ENCODE results near the gene TMEM17. TPM values are rescaled to one million over a fixed set of nuclear protein-coding genes. Genes with fewer than 3 reads are reported as not detected.

TMEM17 gene
- polyA plus RNA-seq, 1 of the 3 experiments (the other 2 are of a cell fraction), result 5.5 TPM

DNA sequence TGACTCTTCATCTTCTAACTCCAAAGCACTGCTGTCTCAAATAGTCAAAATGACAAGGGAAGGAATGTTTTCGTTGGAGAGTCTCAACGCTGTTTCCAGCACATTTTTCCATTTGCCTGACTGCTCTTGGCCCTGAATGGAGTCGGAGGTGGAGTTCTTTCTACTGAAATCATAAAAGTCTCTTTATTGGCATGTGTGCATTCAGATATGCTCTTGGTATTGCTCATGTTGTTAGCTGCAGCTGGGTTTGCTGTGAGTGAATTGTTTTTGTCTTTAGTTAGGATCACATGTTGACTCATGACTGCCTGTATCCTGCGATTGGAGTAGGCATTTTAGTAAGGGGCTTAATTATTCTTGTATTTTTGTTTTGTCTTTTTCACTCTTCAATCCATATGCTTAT, 16.8 kb downstream of the TMEM17 start:
- no peak for DNase-seq
- Histone ChIP-seq H3K9me3 (no peaks in the 10 kb centered on the region), H3F3A (replicated peaks; ENCODE audit: insufficient read depth) (peaks cover 3% of the 10 kb centered on the region), H3K27me3 (ENCODE audit: insufficient read depth) (no peaks in the 10 kb centered on the region), H2AFZ (ENCODE audit: low read depth) (no peak overlapping the region), H3K9ac (no peak overlapping the region), H4K20me1 (ENCODE audit: insufficient read depth) (no peaks in the 10 kb centered on the region), H3K9me2 (no peaks in the 10 kb centered on the region), H3K79me2 (ENCODE audit: insufficient read depth) (no peaks in the 10 kb centered on the region), H3K27ac (ENCODE audit: low read depth in 2 of 2, low read length in 1 of 2) (peak overlapping the region; percentile 17 to 58; a peak in 3 of 4 replicates), H3K36me3 (replicated peaks in 1 of 2; ENCODE audit: control insufficient read depth in 1 of 2, insufficient read depth in 2 of 2, low read length in 1 of 2) (no peaks in the 10 kb centered on the region), H3K4me2 (peak overlapping the region; percentile 34; the same call in 1 of the 2 replicates), H3K4me1 (ENCODE audit: control insufficient read depth in 1 of 2, insufficient read depth in 2 of 2, low read depth in 1 of 2, low read length in 1 of 2) (peaks cover 7 to 14% of the 10 kb centered on the region in 2 experiments; a peak in 2 of 4 replicates), H3K4me3 (ENCODE audit: low read depth in 2 of 2, low read length in 1 of 2) (no peak overlapping the region)
- ChIA-PET CTCF (interaction anchor here (0.8 kb wide), 1 partner anchor 33 kb away, joined by 3 read pairs; no protein-coding TSS in a partner anchor), POLR2A (no interaction called here)
- WGBS (ENCODE audit: low lambda C conversion rate), result 57% methylated on average over 4 of the region's 4 CpGs
- TF ChIP-seq, protein P1, sequence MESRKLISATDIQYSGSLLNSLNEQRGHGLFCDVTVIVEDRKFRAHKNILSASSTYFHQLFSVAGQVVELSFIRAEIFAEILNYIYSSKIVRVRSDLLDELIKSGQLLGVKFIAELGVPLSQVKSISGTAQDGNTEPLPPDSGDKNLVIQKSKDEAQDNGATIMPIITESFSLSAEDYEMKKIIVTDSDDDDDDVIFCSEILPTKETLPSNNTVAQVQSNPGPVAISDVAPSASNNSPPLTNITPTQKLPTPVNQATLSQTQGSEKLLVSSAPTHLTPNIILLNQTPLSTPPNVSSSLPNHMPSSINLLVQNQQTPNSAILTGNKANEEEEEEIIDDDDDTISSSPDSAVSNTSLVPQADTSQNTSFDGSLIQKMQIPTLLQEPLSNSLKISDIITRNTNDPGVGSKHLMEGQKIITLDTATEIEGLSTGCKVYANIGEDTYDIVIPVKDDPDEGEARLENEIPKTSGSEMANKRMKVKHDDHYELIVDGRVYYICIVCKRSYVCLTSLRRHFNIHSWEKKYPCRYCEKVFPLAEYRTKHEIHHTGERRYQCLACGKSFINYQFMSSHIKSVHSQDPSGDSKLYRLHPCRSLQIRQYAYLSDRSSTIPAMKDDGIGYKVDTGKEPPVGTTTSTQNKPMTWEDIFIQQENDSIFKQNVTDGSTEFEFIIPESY (IDR thresholded peaks at IDR 0.05; ENCODE audit: borderline replicate concordance, low read depth), result no peak
- peak; percentile 7; the same call in 1 of the 2 replicates for TF ChIP-seq FOSL2 (IDR thresholded peaks at IDR 0.05; ENCODE audit: borderline replicate concordance, low read depth)
- TF ChIP-seq, protein P2, sequence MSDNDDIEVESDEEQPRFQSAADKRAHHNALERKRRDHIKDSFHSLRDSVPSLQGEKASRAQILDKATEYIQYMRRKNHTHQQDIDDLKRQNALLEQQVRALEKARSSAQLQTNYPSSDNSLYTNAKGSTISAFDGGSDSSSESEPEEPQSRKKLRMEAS (IDR thresholded peaks at IDR 0.05; ENCODE audit: low read depth), result no peak
- TF ChIP-seq TCF12 (IDR thresholded peaks at IDR 0.05), result peak; percentile 40; the same call in 1 of the 2 replicates
- TF ChIP-seq FOXM1 (IDR thresholded peaks at IDR 0.05; ENCODE audit: low read depth), result no peak

DNA sequence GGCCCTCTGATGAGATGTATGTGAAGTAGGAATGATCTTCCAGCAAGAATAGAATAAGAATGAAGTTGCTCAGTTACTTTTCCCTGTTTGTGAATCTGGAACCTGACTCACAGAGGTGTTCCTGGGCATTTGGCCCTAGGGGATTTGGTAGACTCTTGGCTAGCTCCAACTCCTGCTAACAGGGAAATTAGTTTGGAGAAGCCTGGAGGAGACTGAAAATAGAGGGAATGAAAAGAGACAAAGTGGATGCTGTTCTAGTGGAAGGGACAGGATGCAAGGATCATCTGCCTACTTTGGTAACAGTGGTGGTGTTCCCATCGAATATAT, 19.6 kb downstream of the TMEM17 start:
- Histone ChIP-seq H3K4me2 (no peak overlapping the region), H3F3A (replicated peaks; ENCODE audit: insufficient read depth) (peaks cover 3% of the 10 kb centered on the region), H2AFZ (ENCODE audit: low read depth) (no peak overlapping the region), H3K9me3 (no peaks in the 10 kb centered on the region), H3K27me3 (ENCODE audit: insufficient read depth) (no peaks in the 10 kb centered on the region), H3K9me2 (no peaks in the 10 kb centered on the region), H3K36me3 (replicated peaks in 1 of 2; ENCODE audit: control insufficient read depth in 1 of 2, insufficient read depth in 2 of 2, low read length in 1 of 2) (no peaks in the 10 kb centered on the region), H3K79me2 (ENCODE audit: insufficient read depth) (no peaks in the 10 kb centered on the region), H3K9ac (no peak overlapping the region), H3K4me3 (ENCODE audit: low read depth in 2 of 2, low read length in 1 of 2) (no peak overlapping the region), H4K20me1 (ENCODE audit: insufficient read depth) (no peaks in the 10 kb centered on the region), H3K27ac (ENCODE audit: low read depth in 2 of 2, low read length in 1 of 2) (peak overlapping the region; percentile 3 to 80; a peak in 2 of 4 replicates), H3K4me1 (ENCODE audit: control insufficient read depth in 1 of 2, insufficient read depth in 2 of 2, low read depth in 1 of 2, low read length in 1 of 2) (peaks cover 7 to 14% of the 10 kb centered on the region in 2 experiments; a peak in 2 of 4 replicates)
- no peak for DNase-seq
- POLR2A ChIA-PET, result no interaction called here
- WGBS (ENCODE audit: low lambda C conversion rate), result 58% methylated on average over 1 of the region's 1 CpG
- CTCF ChIA-PET, result interaction anchor here (1.2 to 1.9 kb wide), 3 partner anchors 29 to 44 kb away, joined by 3 to 5 read pairs (median 4); no protein-coding TSS in a partner anchor
- TF ChIP-seq RAD21 (IDR thresholded peaks at IDR 0.05; ENCODE audit: low read length) (no peak), EP300 (IDR thresholded peaks at IDR 0.05; ENCODE audit: borderline replicate concordance in 1 of 2, low read depth in 1 of 2, low read length in 1 of 2) (no peak), FOXM1 (IDR thresholded peaks at IDR 0.05; ENCODE audit: low read depth) (no peak), FOXJ3 (CRISPR knock-in tag; IDR thresholded peaks at IDR 0.05) (no peak), NFIC (IDR thresholded peaks at IDR 0.05; ENCODE audit: borderline replicate concordance) (no peak), GATA2 (CRISPR knock-in tag; IDR thresholded peaks at IDR 0.05) (no peak), EZH2phosphoT487 (IDR thresholded peaks at IDR 0.05; ENCODE audit: borderline replicate concordance, low read depth) (no peak), MEF2A (IDR thresholded peaks at IDR 0.05; ENCODE audit: borderline replicate concordance, low read depth) (no peak), TCF12 (IDR thresholded peaks at IDR 0.05) (no peak), ELF1 (IDR thresholded peaks at IDR 0.05) (no peak), SIN3A (IDR thresholded peaks at IDR 0.05; ENCODE audit: borderline replicate concordance, low read depth, low read length) (no peak)
- TF ChIP-seq, protein P3, sequence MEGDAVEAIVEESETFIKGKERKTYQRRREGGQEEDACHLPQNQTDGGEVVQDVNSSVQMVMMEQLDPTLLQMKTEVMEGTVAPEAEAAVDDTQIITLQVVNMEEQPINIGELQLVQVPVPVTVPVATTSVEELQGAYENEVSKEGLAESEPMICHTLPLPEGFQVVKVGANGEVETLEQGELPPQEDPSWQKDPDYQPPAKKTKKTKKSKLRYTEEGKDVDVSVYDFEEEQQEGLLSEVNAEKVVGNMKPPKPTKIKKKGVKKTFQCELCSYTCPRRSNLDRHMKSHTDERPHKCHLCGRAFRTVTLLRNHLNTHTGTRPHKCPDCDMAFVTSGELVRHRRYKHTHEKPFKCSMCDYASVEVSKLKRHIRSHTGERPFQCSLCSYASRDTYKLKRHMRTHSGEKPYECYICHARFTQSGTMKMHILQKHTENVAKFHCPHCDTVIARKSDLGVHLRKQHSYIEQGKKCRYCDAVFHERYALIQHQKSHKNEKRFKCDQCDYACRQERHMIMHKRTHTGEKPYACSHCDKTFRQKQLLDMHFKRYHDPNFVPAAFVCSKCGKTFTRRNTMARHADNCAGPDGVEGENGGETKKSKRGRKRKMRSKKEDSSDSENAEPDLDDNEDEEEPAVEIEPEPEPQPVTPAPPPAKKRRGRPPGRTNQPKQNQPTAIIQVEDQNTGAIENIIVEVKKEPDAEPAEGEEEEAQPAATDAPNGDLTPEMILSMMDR (IDR thresholded peaks at IDR 0.05), result no peak
- TF ChIP-seq, protein P4, sequence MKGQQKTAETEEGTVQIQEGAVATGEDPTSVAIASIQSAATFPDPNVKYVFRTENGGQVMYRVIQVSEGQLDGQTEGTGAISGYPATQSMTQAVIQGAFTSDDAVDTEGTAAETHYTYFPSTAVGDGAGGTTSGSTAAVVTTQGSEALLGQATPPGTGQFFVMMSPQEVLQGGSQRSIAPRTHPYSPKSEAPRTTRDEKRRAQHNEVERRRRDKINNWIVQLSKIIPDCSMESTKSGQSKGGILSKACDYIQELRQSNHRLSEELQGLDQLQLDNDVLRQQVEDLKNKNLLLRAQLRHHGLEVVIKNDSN (IDR thresholded peaks at IDR 0.05; ENCODE audit: borderline replicate concordance, low read depth), result no peak
- TF ChIP-seq, protein P5, sequence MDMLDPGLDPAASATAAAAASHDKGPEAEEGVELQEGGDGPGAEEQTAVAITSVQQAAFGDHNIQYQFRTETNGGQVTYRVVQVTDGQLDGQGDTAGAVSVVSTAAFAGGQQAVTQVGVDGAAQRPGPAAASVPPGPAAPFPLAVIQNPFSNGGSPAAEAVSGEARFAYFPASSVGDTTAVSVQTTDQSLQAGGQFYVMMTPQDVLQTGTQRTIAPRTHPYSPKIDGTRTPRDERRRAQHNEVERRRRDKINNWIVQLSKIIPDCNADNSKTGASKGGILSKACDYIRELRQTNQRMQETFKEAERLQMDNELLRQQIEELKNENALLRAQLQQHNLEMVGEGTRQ (IDR thresholded peaks at IDR 0.05; ENCODE audit: borderline replicate concordance, low read depth, low read length), result no peak
- TF ChIP-seq, protein P6, sequence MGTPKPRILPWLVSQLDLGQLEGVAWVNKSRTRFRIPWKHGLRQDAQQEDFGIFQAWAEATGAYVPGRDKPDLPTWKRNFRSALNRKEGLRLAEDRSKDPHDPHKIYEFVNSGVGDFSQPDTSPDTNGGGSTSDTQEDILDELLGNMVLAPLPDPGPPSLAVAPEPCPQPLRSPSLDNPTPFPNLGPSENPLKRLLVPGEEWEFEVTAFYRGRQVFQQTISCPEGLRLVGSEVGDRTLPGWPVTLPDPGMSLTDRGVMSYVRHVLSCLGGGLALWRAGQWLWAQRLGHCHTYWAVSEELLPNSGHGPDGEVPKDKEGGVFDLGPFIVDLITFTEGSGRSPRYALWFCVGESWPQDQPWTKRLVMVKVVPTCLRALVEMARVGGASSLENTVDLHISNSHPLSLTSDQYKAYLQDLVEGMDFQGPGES (IDR thresholded peaks at IDR 0.05; ENCODE audit: low read depth, low read length), result no peak
- TF ChIP-seq, protein P1 (IDR thresholded peaks at IDR 0.05; ENCODE audit: borderline replicate concordance, low read depth), result no peak

Data from SK-N-SH (cell line).